Keratinocyte (primary cell): ENCODE measurements around the gene ERICH6.

ENCODE experiments used
- EZH2 ChIP-seq: IDR thresholded peaks from one replicate; pipeline ENCODE4 v1.6.1; 2012; ENCODE audit warnings: inconsistent platforms, mild to moderate bottlenecking, low read length, moderate library complexity
- TF ChIP-seq, protein P1 (sequence below), 3 experiments: IDR thresholded peaks in 1 of 3; conservative IDR thresholded peaks in 1 of 3; optimal IDR thresholded peaks in 1 of 3; 2 replicates in 2 of 3; 3 replicates in 1 of 3; pipeline versions ENCODE3 to v1.5.1; 2011; ENCODE audit warnings: low read length in 3 of 3, mild to moderate bottlenecking in 3 of 3, moderate library complexity in 2 of 3, control low read depth in 1 of 3, inconsistent platforms in 1 of 3; ENCODE audit not compliant: insufficient read depth in 2 of 3; ENCODE audit errors: extremely low read depth in 1 of 3

DNA sequence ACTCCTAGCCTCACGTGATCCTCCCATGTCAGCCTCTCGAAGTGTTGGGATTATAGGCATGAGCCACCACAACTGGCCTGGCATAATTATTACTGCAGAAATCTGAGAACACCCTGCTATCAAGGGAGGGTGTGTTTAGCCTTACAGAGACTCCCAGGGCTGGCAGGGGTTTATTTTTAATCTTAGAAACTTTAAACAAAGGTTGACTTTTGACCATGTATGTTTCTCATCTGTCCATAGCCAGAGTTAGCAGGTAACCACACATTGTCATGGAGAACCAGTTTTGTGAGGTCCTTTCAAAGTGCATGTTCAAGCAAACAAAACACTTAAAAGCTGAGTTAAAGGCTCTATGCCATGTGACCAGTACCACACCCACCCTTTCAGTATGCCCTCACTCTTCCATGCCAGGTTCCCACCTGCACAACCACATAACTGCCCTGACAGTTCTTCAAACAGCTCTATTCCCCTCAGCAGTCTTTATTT lies 48.1 kb upstream of the ERICH6 start:
- TF ChIP-seq, protein P1, sequence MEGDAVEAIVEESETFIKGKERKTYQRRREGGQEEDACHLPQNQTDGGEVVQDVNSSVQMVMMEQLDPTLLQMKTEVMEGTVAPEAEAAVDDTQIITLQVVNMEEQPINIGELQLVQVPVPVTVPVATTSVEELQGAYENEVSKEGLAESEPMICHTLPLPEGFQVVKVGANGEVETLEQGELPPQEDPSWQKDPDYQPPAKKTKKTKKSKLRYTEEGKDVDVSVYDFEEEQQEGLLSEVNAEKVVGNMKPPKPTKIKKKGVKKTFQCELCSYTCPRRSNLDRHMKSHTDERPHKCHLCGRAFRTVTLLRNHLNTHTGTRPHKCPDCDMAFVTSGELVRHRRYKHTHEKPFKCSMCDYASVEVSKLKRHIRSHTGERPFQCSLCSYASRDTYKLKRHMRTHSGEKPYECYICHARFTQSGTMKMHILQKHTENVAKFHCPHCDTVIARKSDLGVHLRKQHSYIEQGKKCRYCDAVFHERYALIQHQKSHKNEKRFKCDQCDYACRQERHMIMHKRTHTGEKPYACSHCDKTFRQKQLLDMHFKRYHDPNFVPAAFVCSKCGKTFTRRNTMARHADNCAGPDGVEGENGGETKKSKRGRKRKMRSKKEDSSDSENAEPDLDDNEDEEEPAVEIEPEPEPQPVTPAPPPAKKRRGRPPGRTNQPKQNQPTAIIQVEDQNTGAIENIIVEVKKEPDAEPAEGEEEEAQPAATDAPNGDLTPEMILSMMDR (optimal IDR thresholded peaks at IDR 0.05 in 1 of 3, IDR thresholded peaks at IDR 0.05 in 1 of 3, conservative IDR thresholded peaks at IDR 0.05 in 1 of 3; ENCODE audit: extremely low read depth in 1 of 3, insufficient read depth in 2 of 3, low read length in 3 of 3) = no peak
- TF ChIP-seq EZH2 = no peak
